PC-3 (cell line): Measurements from ENCODE around the gene PKNOX1. TPM values are rescaled to one million over a fixed set of nuclear protein-coding genes. Genes with fewer than 3 reads are reported as not detected.
"Not testable (repeated sequence)": the region's sequence is repeated elsewhere in the genome, so short reads cannot be mapped to it uniquely, and the experiment has no call there.

Experiments used
- ATAC-seq: fragments of 200-7000 bp; cut with Tn5 transposase; 2 replicates; pipeline ENCODE4 v1.9.1; 2020; ENCODE audit warnings: mild to moderate bottlenecking, moderate library complexity
- BruUV-seq: library from RNA; stranded (reverse); fragments of 400-500 nt; replicated peaks from 2 replicates; lab custom pipeline; 2021; lab: Mats Ljungman, UMichigan
- CTCF ChIA-PET: fragments of 300-600 bp; sonication (Branson Sonifier 250); formaldehyde crosslinking; loops from one replicate; lab custom pipeline; 2022; ENCODE audit warnings: antibody characterized with exemption; lab: Charles Lee
- POLR2A ChIA-PET: fragments of 300-600 bp; sonication (Branson Sonifier 250); formaldehyde crosslinking; loops from one replicate; lab custom pipeline; 2022; ENCODE audit warnings: antibody characterized with exemption; ENCODE audit not compliant: unreplicated experiment; lab: Charles Lee
- DNase-seq: peaks from one replicate; pipeline ENCODE4 v3.0.0-alpha.2; 2015
- H2AFZ ChIP-seq: fragments of 300-600 bp; sonication (generic); 2 replicates; pipeline ENCODE4 v1.6.0; 2016; ENCODE audit warnings: antibody characterized with exemption, low read length
- H3F3A ChIP-seq: fragments of 300-600 bp; sonication (generic); one replicate; pipeline ENCODE4 v1.6.0; 2017; ENCODE audit warnings: antibody characterized with exemption, low read length, control low read depth, mild to moderate bottlenecking; ENCODE audit not compliant: unreplicated experiment
- H3K27ac ChIP-seq: fragments of 300-600 bp; sonication (generic); 2 replicates; pipeline ENCODE4 v1.5.1; 2016; ENCODE audit warnings: mild to moderate bottlenecking, low read length
- H3K27me3 ChIP-seq: fragments of 300-600 bp; sonication (generic); 2 replicates; pipeline ENCODE4 v1.6.1; 2016; ENCODE audit warnings: low read length, mixed read lengths
- H3K36me3 ChIP-seq: fragments of 300-600 bp; sonication (generic); 2 replicates; pipeline ENCODE4 v1.6.1; 2016; ENCODE audit warnings: low read depth, mixed run types, low read length, mixed read lengths
- H3K4me1 ChIP-seq: fragments of 300-600 bp; sonication (generic); 2 replicates; pipeline ENCODE4 v1.5.1; 2016; ENCODE audit warnings: low read length; ENCODE audit not compliant: insufficient read depth
- H3K4me2 ChIP-seq: fragments of 300-600 bp; sonication (generic); 2 replicates; pipeline ENCODE4 v1.6.0; 2016; ENCODE audit warnings: low read length
- H3K4me3 ChIP-seq: fragments of 300-600 bp; sonication (generic); 2 replicates; pipeline ENCODE4 v1.5.1; 2016; ENCODE audit warnings: mild to moderate bottlenecking, low read length, mixed read lengths
- H3K79me2 ChIP-seq: fragments of 300-600 bp; sonication (generic); 2 replicates; pipeline ENCODE4 v1.6.1; 2017; ENCODE audit warnings: low read length, mixed read lengths
- H3K9ac ChIP-seq: fragments of 300-600 bp; sonication (generic); 2 replicates; pipeline ENCODE4 v1.6.0; 2016; ENCODE audit warnings: mild to moderate bottlenecking, low read length
- H3K9me2 ChIP-seq: fragments of 300-600 bp; sonication (generic); replicated peaks from 2 replicates; pipeline ENCODE4 v1.6.1; 2016; ENCODE audit warnings: mixed run types, low read length, mixed read lengths
- H3K9me3 ChIP-seq: fragments of 300-600 bp; sonication (generic); 2 replicates; pipeline ENCODE4 v1.6.1; 2016; ENCODE audit warnings: low read length, mixed read lengths
- H4K20me1 ChIP-seq: fragments of 300-600 bp; sonication (generic); 2 replicates; pipeline ENCODE4 v1.6.1; 2016; ENCODE audit warnings: low read length, mixed read lengths
- EZH2phosphoT487 ChIP-seq: fragments of 300-600 bp; sonication (generic); IDR thresholded peaks from 2 replicates; pipeline ENCODE4 v1.6.1; 2018; ENCODE audit warnings: mild to moderate bottlenecking, antibody characterized with exemption, low read length, borderline replicate concordance
- intact Hi-C: fragments of 100-400 bp; cut with micrococcal nuclease; formaldehyde crosslinking; loops from 2 replicates; pipeline ENCODE4 v1.9.0; 2023
- total RNA-seq: library from RNA; depleted of rRNA; stranded (reverse); fragments of >200 nt; gene quantifications from 2 replicates; pipeline ENCODE4 v1.2.3, GENCODE V29; 2014
- TF ChIP-seq, protein P1 (sequence below): fragments of 300-600 bp; sonication (generic); conservative IDR thresholded peaks from 2 replicates; pipeline ENCODE4 v1.5.1; 2017; ENCODE audit warnings: antibody characterized with exemption, low read depth, mild to moderate bottlenecking, low read length

The PKNOX1 gene
- total RNA-seq, 1 experiment from 2014 or later, result 19.7 TPM

DNA sequence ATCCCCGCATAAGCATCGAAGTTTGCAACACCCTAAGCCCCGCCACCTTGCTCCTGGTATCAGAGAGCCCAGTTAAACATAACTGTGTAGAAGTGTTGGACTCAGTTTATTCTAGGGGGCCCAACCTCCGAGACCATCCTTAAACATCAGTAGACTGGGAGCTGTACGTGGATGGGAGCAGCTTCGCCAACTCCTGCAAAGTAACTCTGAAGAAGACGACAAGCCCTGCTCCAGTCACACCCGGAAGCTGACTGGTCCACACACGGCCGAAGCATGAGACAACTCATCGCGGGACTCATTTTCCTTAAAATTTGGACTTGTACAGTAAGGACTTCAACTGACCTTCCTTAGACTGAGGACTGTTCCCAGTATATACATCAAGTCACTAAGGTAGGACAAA lies 40.4 kb upstream of the PKNOX1 start:
- H3K4me2 ChIP-seq, H3K27ac ChIP-seq, ATAC-seq, H3K9me2 ChIP-seq, H3K27me3 ChIP-seq, H3K9me3 ChIP-seq, H2AFZ ChIP-seq, H3K9ac ChIP-seq, H4K20me1 ChIP-seq, DNase-seq, H3F3A ChIP-seq, H3K79me2 ChIP-seq, H3K4me1 ChIP-seq, H3K36me3 ChIP-seq, BruUV-seq, intact Hi-C loops, H3K4me3 ChIP-seq, POLR2A ChIA-PET: not testable (repeated sequence)
- CTCF ChIA-PET, result interaction anchor here (0.7 kb wide), 1 partner anchor 1442 kb away, joined by 4 read pairs; no protein-coding TSS in a partner anchor

DNA sequence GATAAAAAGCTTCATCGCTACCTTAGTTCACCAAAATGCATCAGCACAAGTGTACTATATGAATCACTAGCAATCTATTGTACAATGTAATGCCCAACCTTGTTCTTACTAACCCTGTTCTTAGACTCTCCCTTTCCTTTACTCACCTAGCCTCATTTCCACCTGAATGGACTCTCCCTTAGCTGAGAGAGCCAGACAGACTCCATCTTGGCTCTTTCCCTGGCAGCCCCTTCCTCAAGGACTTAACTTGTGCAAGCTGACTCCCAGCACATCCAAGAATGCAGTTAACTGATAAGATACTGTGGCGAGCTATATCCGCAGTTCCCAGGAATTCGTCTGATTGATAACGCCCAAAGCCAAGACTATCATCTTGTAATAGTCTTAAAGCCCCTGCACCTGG lies 38.0 kb upstream of the PKNOX1 start:
- H3K79me2 ChIP-seq, CTCF ChIA-PET, POLR2A ChIA-PET, H3K36me3 ChIP-seq, H3K9me2 ChIP-seq, H3K4me2 ChIP-seq, H4K20me1 ChIP-seq, H3K27ac ChIP-seq, BruUV-seq, intact Hi-C loops, H3K9ac ChIP-seq, H3K27me3 ChIP-seq, H3F3A ChIP-seq, DNase-seq, H3K4me1 ChIP-seq, H2AFZ ChIP-seq, H3K4me3 ChIP-seq, ATAC-seq, H3K9me3 ChIP-seq: not testable (repeated sequence)

DNA sequence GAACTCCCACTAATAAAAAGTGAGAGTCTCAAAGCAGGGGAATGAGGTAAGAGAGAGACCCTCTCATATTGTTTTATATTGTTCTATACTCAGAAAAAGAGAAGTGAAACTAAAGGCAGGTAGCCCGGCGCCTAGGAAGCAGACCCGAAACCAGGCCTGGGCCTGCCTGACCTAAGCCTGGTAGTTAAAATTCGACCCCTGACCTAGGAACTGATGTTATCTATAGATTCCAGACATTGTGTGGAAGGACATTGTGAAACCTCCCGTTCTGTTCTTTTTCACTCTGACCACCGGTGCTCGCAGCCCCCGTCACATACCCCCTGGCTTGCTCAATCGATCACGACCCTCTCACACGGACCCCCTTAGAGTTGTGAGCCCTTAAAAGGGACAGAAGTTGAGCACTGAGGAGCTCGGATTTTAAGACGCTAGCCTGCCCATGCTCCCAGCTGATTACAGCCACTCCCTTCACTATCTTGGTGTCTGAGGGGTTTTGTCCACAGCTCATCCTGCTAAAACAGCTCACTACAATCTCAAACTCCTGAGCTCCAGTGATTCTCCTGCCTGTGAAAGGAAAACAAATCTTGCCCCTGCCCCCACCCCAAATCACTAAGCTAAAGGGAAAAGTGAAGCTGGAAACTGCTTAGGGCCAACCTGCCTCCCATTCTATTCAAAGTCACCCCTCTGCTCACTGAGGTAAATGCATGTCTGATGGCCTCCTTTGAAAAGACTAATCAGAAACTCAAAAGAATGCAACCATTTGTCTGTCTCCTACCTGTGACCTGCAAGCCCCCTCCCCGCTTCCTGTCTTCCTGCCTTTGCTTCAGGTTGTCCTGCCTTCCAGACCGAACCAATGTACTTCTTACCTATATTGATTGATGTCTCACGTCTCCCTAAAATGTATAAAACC lies 37.1 kb upstream of the PKNOX1 start:
- H2AFZ ChIP-seq, H3K27me3 ChIP-seq, BruUV-seq, H3K9me2 ChIP-seq, POLR2A ChIA-PET, H3F3A ChIP-seq, ATAC-seq, H3K4me3 ChIP-seq, H3K79me2 ChIP-seq, H3K9ac ChIP-seq, CTCF ChIA-PET, H3K27ac ChIP-seq, H3K9me3 ChIP-seq, H3K36me3 ChIP-seq, H4K20me1 ChIP-seq, DNase-seq, H3K4me2 ChIP-seq, intact Hi-C loops: not testable (repeated sequence)
- H3K4me1 ChIP-seq, result peaks cover 16% of the 10 kb centered on the region

- H2AFZ ChIP-seq, result no peak overlapping the region
These were observed 36.3 kb upstream of the PKNOX1 start for GRCh38 chr21:42937960-42938605.

DNA sequence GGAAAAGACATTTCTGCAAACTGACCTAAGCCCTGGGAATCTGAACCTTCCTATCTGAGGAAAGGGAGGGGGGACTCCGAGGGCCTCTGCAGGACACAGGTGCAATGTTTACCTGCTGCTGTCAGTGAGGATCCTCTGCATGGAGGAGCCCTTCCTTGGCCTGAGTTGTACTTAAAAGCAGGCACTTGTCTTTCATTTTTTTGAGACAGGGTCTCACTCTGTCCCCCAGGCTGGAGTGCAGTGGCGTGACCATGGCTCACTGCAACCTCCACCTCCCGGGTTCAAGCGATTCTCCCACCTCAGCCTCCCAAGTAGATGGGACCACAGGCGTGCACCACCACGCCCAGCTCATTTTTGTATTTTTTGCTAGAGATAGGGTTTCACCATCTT lies 35.8 kb upstream of the PKNOX1 start:
- CTCF ChIA-PET, H3K36me3 ChIP-seq, H3K9me3 ChIP-seq, H3K27me3 ChIP-seq, H3K4me3 ChIP-seq, DNase-seq, intact Hi-C loops, BruUV-seq, H2AFZ ChIP-seq, H3K9me2 ChIP-seq, H4K20me1 ChIP-seq, POLR2A ChIA-PET, ATAC-seq, H3K4me2 ChIP-seq, H3K27ac ChIP-seq, H3F3A ChIP-seq, H3K79me2 ChIP-seq, H3K9ac ChIP-seq: not testable (repeated sequence)
- peaks cover 16% of the 10 kb centered on the region for H3K4me1 ChIP-seq

More at GRCh38 chr21:42937960-42938605, 36.3 kb upstream of the PKNOX1 start:
- ChIA-PET POLR2A (no interaction called here), CTCF (no interaction called here)
- no peaks in the 10 kb centered on the region for H3K79me2 ChIP-seq
- H3K9me3 ChIP-seq, result no peaks in the 10 kb centered on the region
- H3K36me3 ChIP-seq, result no peaks in the 10 kb centered on the region
- BruUV-seq, result no TSS peak
- H3K27me3 ChIP-seq, result no peaks in the 10 kb centered on the region
- intact Hi-C loops, result no loop called here
- DNase-seq (no peak), ATAC-seq (no peak)
- no peak for TF ChIP-seq EZH2phosphoT487
- TF ChIP-seq, protein P1, sequence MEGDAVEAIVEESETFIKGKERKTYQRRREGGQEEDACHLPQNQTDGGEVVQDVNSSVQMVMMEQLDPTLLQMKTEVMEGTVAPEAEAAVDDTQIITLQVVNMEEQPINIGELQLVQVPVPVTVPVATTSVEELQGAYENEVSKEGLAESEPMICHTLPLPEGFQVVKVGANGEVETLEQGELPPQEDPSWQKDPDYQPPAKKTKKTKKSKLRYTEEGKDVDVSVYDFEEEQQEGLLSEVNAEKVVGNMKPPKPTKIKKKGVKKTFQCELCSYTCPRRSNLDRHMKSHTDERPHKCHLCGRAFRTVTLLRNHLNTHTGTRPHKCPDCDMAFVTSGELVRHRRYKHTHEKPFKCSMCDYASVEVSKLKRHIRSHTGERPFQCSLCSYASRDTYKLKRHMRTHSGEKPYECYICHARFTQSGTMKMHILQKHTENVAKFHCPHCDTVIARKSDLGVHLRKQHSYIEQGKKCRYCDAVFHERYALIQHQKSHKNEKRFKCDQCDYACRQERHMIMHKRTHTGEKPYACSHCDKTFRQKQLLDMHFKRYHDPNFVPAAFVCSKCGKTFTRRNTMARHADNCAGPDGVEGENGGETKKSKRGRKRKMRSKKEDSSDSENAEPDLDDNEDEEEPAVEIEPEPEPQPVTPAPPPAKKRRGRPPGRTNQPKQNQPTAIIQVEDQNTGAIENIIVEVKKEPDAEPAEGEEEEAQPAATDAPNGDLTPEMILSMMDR, result no peak
- peaks cover 16% of the 10 kb centered on the region for H3K4me1 ChIP-seq
- H3K4me2 ChIP-seq, result no peak overlapping the region
- no peak overlapping the region for H3K4me3 ChIP-seq
- H3K9ac ChIP-seq, result no peak overlapping the region
- no peaks in the 10 kb centered on the region for H4K20me1 ChIP-seq
- no peaks in the 10 kb centered on the region for H3K9me2 ChIP-seq
- no peak overlapping the region for H3K27ac ChIP-seq
- H3F3A ChIP-seq, result no peaks in the 10 kb centered on the region
